Measurements from ENCODE around the gene ANKS1B. TPM values are rescaled to one million over a fixed set of nuclear protein-coding genes. Genes with fewer than 3 reads are reported as not detected.

ANKS1B gene
- total RNA-seq, 1 donor from 2014 or later = 2.4 TPM

- no peaks in the 10 kb centered on the region for H3K36me3 ChIP-seq (ENCODE audit: insufficient read depth, low read length)
- no peaks in the 10 kb centered on the region for H3K4me1 Mint-ChIP-seq (ENCODE audit: low read depth, unreplicated experiment)
- no peaks in the 10 kb centered on the region for H3K4me1 ChIP-seq (ENCODE audit: insufficient read depth, low read length)
- no peaks in the 10 kb centered on the region for H4K20me1 ChIP-seq (ENCODE audit: insufficient read depth, low read length)
- FAIRE-seq (no peak), DNase-seq (ENCODE audit: low read depth) (no peak)
- H3K9ac ChIP-seq (ENCODE audit: low read length) = no peak overlapping the region
- H3K4me2 ChIP-seq (ENCODE audit: low read length) = no peak overlapping the region
- TF ChIP-seq CTCF (IDR thresholded peaks at IDR 0.05; ENCODE audit: insufficient read depth, low read depth, low read length) = no peak
- TF ChIP-seq EZH2 (IDR thresholded peaks at IDR 0.05; ENCODE audit: insufficient read depth, low read length) = no peak
- peaks cover 9% of the 10 kb centered on the region for H3K27me3 Mint-ChIP-seq (ENCODE audit: low read depth, unreplicated experiment)
- peaks cover 6% of the 10 kb centered on the region for H3K9me3 Mint-ChIP-seq (ENCODE audit: unreplicated experiment)
- H3K27ac Mint-ChIP-seq (ENCODE audit: unreplicated experiment) = no peak overlapping the region
- H3K4me3 ChIP-seq (ENCODE audit: insufficient read depth, low read depth, low read length) = no peak overlapping the region
- H2AFZ ChIP-seq (ENCODE audit: low read depth, low read length) = no peak overlapping the region
- H3K4me3 Mint-ChIP-seq (ENCODE audit: unreplicated experiment) = no peak overlapping the region
- no peaks in the 10 kb centered on the region for H3K9me3 ChIP-seq (ENCODE audit: insufficient read depth, low read depth, low read length)
- H3K27ac ChIP-seq (ENCODE audit: low read depth, low read length) = no peak overlapping the region
- H3K36me3 Mint-ChIP-seq (ENCODE audit: low read depth, unreplicated experiment) = no peaks in the 10 kb centered on the region
- no peaks in the 10 kb centered on the region for H3K79me2 ChIP-seq (ENCODE audit: insufficient read depth, low read length)
- no peaks in the 10 kb centered on the region for H3K27me3 ChIP-seq (ENCODE audit: insufficient read depth, low read length)
These were observed 11.4 kb upstream of the ANKS1B start for GRCh38 chr12:99996095-99996494.

GRCh38 chr12:99985631-99986030, 895 bp upstream of the ANKS1B start:
- Histone ChIP-seq H3K79me2 (ENCODE audit: insufficient read depth, low read length) (no peaks in the 10 kb centered on the region), H3K9me3 (ENCODE audit: insufficient read depth, low read depth, low read length) (no peaks in the 10 kb centered on the region), H4K20me1 (ENCODE audit: insufficient read depth, low read length) (no peaks in the 10 kb centered on the region), H3K4me2 (ENCODE audit: low read length) (peak overlapping the region; percentile 97), H2AFZ (ENCODE audit: low read depth, low read length) (peak overlapping the region; percentile 86), H3K36me3 (ENCODE audit: insufficient read depth, low read length) (no peaks in the 10 kb centered on the region), H3K4me1 (ENCODE audit: insufficient read depth, low read length) (peaks cover 10% of the 10 kb centered on the region), H3K27me3 (ENCODE audit: insufficient read depth, low read length) (peaks cover 9% of the 10 kb centered on the region), H3K9ac (ENCODE audit: low read length) (no peak overlapping the region), H3K27ac (ENCODE audit: low read depth, low read length) (no peak overlapping the region), H3K4me3 (ENCODE audit: insufficient read depth, low read depth, low read length) (peak overlapping the region; percentile 73)
- no peaks in the 10 kb centered on the region for H3K36me3 Mint-ChIP-seq (ENCODE audit: low read depth, unreplicated experiment)
- no peaks in the 10 kb centered on the region for H3K4me1 Mint-ChIP-seq (ENCODE audit: low read depth, unreplicated experiment)
- H3K27me3 Mint-ChIP-seq (ENCODE audit: low read depth, unreplicated experiment) = peaks cover 35% of the 10 kb centered on the region
- no peak for DNase-seq (ENCODE audit: low read depth)
- TF ChIP-seq CTCF (IDR thresholded peaks at IDR 0.05; ENCODE audit: insufficient read depth, low read depth, low read length) (no peak), EZH2 (IDR thresholded peaks at IDR 0.05; ENCODE audit: insufficient read depth, low read length) (no peak)
- no peak overlapping the region for H3K27ac Mint-ChIP-seq (ENCODE audit: unreplicated experiment)
- peak overlapping the region; percentile 89 for H3K4me3 Mint-ChIP-seq (ENCODE audit: unreplicated experiment)
- H3K9me3 Mint-ChIP-seq (ENCODE audit: unreplicated experiment) = peaks cover 2% of the 10 kb centered on the region
- no peak for FAIRE-seq

GRCh38 chr12:99985129-99985570, 414 bp upstream of the ANKS1B start:
- TF ChIP-seq CTCF (IDR thresholded peaks at IDR 0.05; ENCODE audit: insufficient read depth, low read depth, low read length) (no peak), EZH2 (IDR thresholded peaks at IDR 0.05; ENCODE audit: insufficient read depth, low read length) (no peak)
- Mint-ChIP-seq H3K36me3 (ENCODE audit: low read depth, unreplicated experiment) (no peaks in the 10 kb centered on the region), H3K27ac (ENCODE audit: unreplicated experiment) (no peak overlapping the region), H3K4me3 (ENCODE audit: unreplicated experiment) (peak overlapping the region; percentile 89), H3K4me1 (ENCODE audit: low read depth, unreplicated experiment) (no peaks in the 10 kb centered on the region), H3K27me3 (ENCODE audit: low read depth, unreplicated experiment) (peaks cover 37% of the 10 kb centered on the region), H3K9me3 (ENCODE audit: unreplicated experiment) (peaks cover 2% of the 10 kb centered on the region)
- H3K79me2 ChIP-seq (ENCODE audit: insufficient read depth, low read length) = no peaks in the 10 kb centered on the region
- no peak overlapping the region for H3K27ac ChIP-seq (ENCODE audit: low read depth, low read length)
- peak overlapping the region; percentile 86 for H2AFZ ChIP-seq (ENCODE audit: low read depth, low read length)
- no peaks in the 10 kb centered on the region for H3K9me3 ChIP-seq (ENCODE audit: insufficient read depth, low read depth, low read length)
- H3K4me1 ChIP-seq (ENCODE audit: insufficient read depth, low read length) = peaks cover 10% of the 10 kb centered on the region
- no peak for FAIRE-seq
- H3K4me3 ChIP-seq (ENCODE audit: insufficient read depth, low read depth, low read length) = peak overlapping the region; percentile 73
- DNase-seq (ENCODE audit: low read depth) = no peak
- H3K9ac ChIP-seq (ENCODE audit: low read length) = peak overlapping the region; percentile 67
- H3K36me3 ChIP-seq (ENCODE audit: insufficient read depth, low read length) = no peaks in the 10 kb centered on the region
- H4K20me1 ChIP-seq (ENCODE audit: insufficient read depth, low read length) = no peaks in the 10 kb centered on the region
- H3K27me3 ChIP-seq (ENCODE audit: insufficient read depth, low read length) = peaks cover 9% of the 10 kb centered on the region
- peak overlapping the region; percentile 97 for H3K4me2 ChIP-seq (ENCODE audit: low read length)
